Thoracic aorta (tissue), 2 donors: ENCODE results near the gene FCF1. TPM values are rescaled to one million over a fixed set of nuclear protein-coding genes. Genes with fewer than 3 reads are reported as not detected.
"Not testable (repeated sequence)": the region's sequence is repeated elsewhere in the genome, so short reads cannot be mapped to it uniquely, and the experiment has no call there.

Source experiments
- ATAC-seq: fragments of 150-250 bp; one replicate; pipeline ENCODE4 v1.8.0; 2017; ENCODE audit warnings: low read depth; ENCODE audit not compliant: insufficient number of reproducible peaks, low FRiP score
- DNase-seq: peaks from one replicate; pipeline ENCODE4 v3.0.0-alpha.2; 2020; ENCODE audit warnings: low spot score
- H3K27ac ChIP-seq, 2 donors: fragments of 200-600 bp; sonication (generic); 1 replicate in 1 of 2; 2 replicates in 1 of 2; pipeline ENCODE4 v1.5.1; 2016; ENCODE audit warnings: mild to moderate bottlenecking in 2 of 2, moderate library complexity in 2 of 2
- H3K27me3 ChIP-seq: fragments of 200-600 bp; sonication (generic); replicated peaks from 2 replicates; pipeline ENCODE4 v1.6.0; 2016; ENCODE audit warnings: mild to moderate bottlenecking; ENCODE audit not compliant: insufficient read depth
- H3K36me3 ChIP-seq: fragments of 200-600 bp; sonication (generic); one replicate; pipeline ENCODE4 v1.5.1; 2016
- H3K4me1 ChIP-seq, 2 donors: fragments of 200-600 bp; sonication (generic); 1 replicate in 1 of 2; 2 replicates in 1 of 2; pipeline versions ENCODE4 v1.5.1 to v1.6.0; 2016; ENCODE audit warnings: low read depth in 2 of 2, mild to moderate bottlenecking in 1 of 2; ENCODE audit not compliant: control insufficient read depth in 1 of 2
- H3K4me3 ChIP-seq: fragments of 200-600 bp; sonication (generic); 2 replicates; pipeline ENCODE4 v1.5.1; 2016; ENCODE audit warnings: mild to moderate bottlenecking
- H3K9me3 ChIP-seq: fragments of 200-600 bp; sonication (generic); 2 replicates; pipeline ENCODE4 v1.5.1; 2016
- CTCF ChIP-seq: fragments of 200-600 bp; sonication (generic); IDR thresholded peaks from one replicate; pipeline ENCODE4 v1.5.1; 2019; ENCODE audit warnings: antibody characterized with exemption
- total RNA-seq, 2 donors: library from RNA; depleted of rRNA; stranded (reverse); fragments of >200 nt; gene quantifications; one replicate each; pipeline versions ENCODE4 v1.1.0 to v1.2.3, GENCODE V29; 2016

FCF1 gene
- total RNA-seq, 2 donors from 2014 or later: 31.8 to 32.5 TPM

- ATAC-seq (no peak), DNase-seq (no peak)
- Histone ChIP-seq H3K36me3 (peaks cover 21% of the 10 kb centered on the region), H3K27me3 (no peaks in the 10 kb centered on the region), H3K4me3 (no peak overlapping the region), H3K4me1 (no peaks in the 10 kb centered on the region), H3K27ac (no peak overlapping the region), H3K9me3 (no peaks in the 10 kb centered on the region)
- no peak for TF ChIP-seq CTCF
These were observed 26.5 kb downstream of the FCF1 start for GRCh38 chr14:74739293-74740030.

- Histone ChIP-seq H3K27ac (no peak overlapping the region), H3K4me3 (no peak overlapping the region), H3K36me3 (no peaks in the 10 kb centered on the region), H3K4me1 (no peaks in the 10 kb centered on the region), H3K27me3 (no peaks in the 10 kb centered on the region), H3K9me3 (no peaks in the 10 kb centered on the region)
- no peak for TF ChIP-seq CTCF
- no peak for DNase-seq
- no peak for ATAC-seq
These were observed 34.3 kb downstream of the FCF1 start for GRCh38 chr14:74747237-74747636.

- H3K4me1 ChIP-seq: no peaks in the 10 kb centered on the region
- no peak overlapping the region for H3K4me3 ChIP-seq
- TF ChIP-seq CTCF: no peak
- no peak overlapping the region for H3K27ac ChIP-seq
- ATAC-seq (no peak), DNase-seq (no peak)
- H3K27me3 ChIP-seq: no peaks in the 10 kb centered on the region
- no peaks in the 10 kb centered on the region for H3K9me3 ChIP-seq
- no peaks in the 10 kb centered on the region for H3K36me3 ChIP-seq
These were observed 41.2 kb downstream of the FCF1 start for GRCh38 chr14:74754157-74754556.

GRCh38 chr14:74754899-74755298 lies 42.0 kb downstream of the FCF1 start:
- H3K4me1 ChIP-seq: no peaks in the 10 kb centered on the region
- ATAC-seq (no peak), DNase-seq (no peak)
- no peaks in the 10 kb centered on the region for H3K36me3 ChIP-seq
- no peak for TF ChIP-seq CTCF
- H3K27me3 ChIP-seq: no peaks in the 10 kb centered on the region
- no peak overlapping the region for H3K4me3 ChIP-seq
- no peak overlapping the region for H3K27ac ChIP-seq
- no peaks in the 10 kb centered on the region for H3K9me3 ChIP-seq

- DNase-seq: no peak
- Histone ChIP-seq H3K4me1 (no peaks in the 10 kb centered on the region), H3K27me3 (no peaks in the 10 kb centered on the region), H3K27ac (no peak overlapping the region), H3K36me3 (no peaks in the 10 kb centered on the region), H3K4me3 (no peak overlapping the region), H3K9me3 (no peaks in the 10 kb centered on the region)
- TF ChIP-seq CTCF: no peak
- no peak for ATAC-seq
These were observed 43.4 kb downstream of the FCF1 start for GRCh38 chr14:74756326-74756725.

- not testable (repeated sequence) for H3K27me3 ChIP-seq, H3K4me3 ChIP-seq, H3K36me3 ChIP-seq, H3K9me3 ChIP-seq, H3K27ac ChIP-seq, H3K4me1 ChIP-seq, DNase-seq, ATAC-seq
These were observed 45.6 kb downstream of the FCF1 start for GRCh38 chr14:74758505-74758904.
